PC-9 (cell line): ENCODE measurements around the gene CD19. TPM values are rescaled to one million over a fixed set of nuclear protein-coding genes. Genes with fewer than 3 reads are reported as not detected.

ENCODE experiments used
- BruUV-seq: library from RNA; stranded (reverse); fragments of 400-500 nt; replicated peaks from 2 replicates; lab custom pipeline; 2021; lab: Mats Ljungman, UMichigan
- CTCF ChIA-PET: fragments of 300-600 bp; sonication (Branson Sonifier 250); formaldehyde crosslinking; loops from one replicate; lab custom pipeline; 2022; ENCODE audit warnings: antibody characterized with exemption; lab: Charles Lee
- POLR2A ChIA-PET: fragments of 300-600 bp; sonication (Branson Sonifier 250); formaldehyde crosslinking; loops from one replicate; lab custom pipeline; 2022; ENCODE audit warnings: antibody characterized with exemption; ENCODE audit not compliant: unreplicated experiment; lab: Charles Lee
- DNase-seq, 2 experiments: peaks; one replicate each; pipeline versions ENCODE4 v3.0.0 to v3.0.0-alpha.2; 2015 to 2022; ENCODE audit warnings: mixed read lengths in 1 of 2
- H2AFZ ChIP-seq: fragments of 200-600 bp; sonication (generic); 2 replicates; pipeline ENCODE4 v1.8.1; 2017; ENCODE audit warnings: antibody characterized with exemption
- H3F3A ChIP-seq: fragments of 200-600 bp; sonication (generic); 2 replicates; pipeline ENCODE4 v1.8.1; 2017; ENCODE audit warnings: antibody characterized with exemption, mild to moderate bottlenecking, low read depth; ENCODE audit not compliant: insufficient read depth
- H3K27ac ChIP-seq: fragments of 200-600 bp; sonication (generic); 2 replicates; pipeline ENCODE4 v1.6.1; 2016; ENCODE audit warnings: mixed run types
- H3K27me3 ChIP-seq: fragments of 200-600 bp; sonication (generic); 2 replicates; pipeline ENCODE4 v1.6.1; 2016; ENCODE audit warnings: low read depth, mixed run types; ENCODE audit not compliant: insufficient read depth
- H3K36me3 ChIP-seq: fragments of 200-600 bp; sonication (generic); 2 replicates; pipeline ENCODE4 v1.6.1; 2016; ENCODE audit warnings: low read depth, mixed run types
- H3K4me1 ChIP-seq: fragments of 200-600 bp; sonication (generic); replicated peaks from 2 replicates; pipeline ENCODE4 v1.6.1; 2016; ENCODE audit warnings: mixed run types; ENCODE audit not compliant: insufficient read depth
- H3K4me2 ChIP-seq: fragments of 200-600 bp; sonication (generic); 2 replicates; pipeline ENCODE4 v1.6.1; 2017; ENCODE audit warnings: mixed run types
- H3K4me3 ChIP-seq: fragments of 200-600 bp; sonication (generic); 2 replicates; pipeline ENCODE4 v1.6.1; 2016; ENCODE audit warnings: mixed run types
- H3K79me2 ChIP-seq: fragments of 200-600 bp; sonication (generic); 2 replicates; pipeline ENCODE4 v1.6.1; 2017; ENCODE audit warnings: low read depth, mixed run types
- H3K9me2 ChIP-seq: fragments of 200-600 bp; sonication (generic); 2 replicates; pipeline ENCODE4 v1.8.1; 2017; ENCODE audit warnings: mild to moderate bottlenecking; ENCODE audit not compliant: insufficient read depth
- H3K9me3 ChIP-seq: fragments of 200-600 bp; sonication (generic); 2 replicates; pipeline ENCODE4 v1.8.1; 2016; ENCODE audit warnings: low read depth; ENCODE audit not compliant: insufficient read depth
- H4K20me1 ChIP-seq: fragments of 200-600 bp; sonication (generic); 2 replicates; pipeline ENCODE4 v1.8.1; 2017; ENCODE audit not compliant: insufficient read depth
- EZH2 ChIP-seq: fragments of 200-600 bp; sonication (generic); IDR thresholded peaks from 2 replicates; pipeline ENCODE4 v1.8.0; 2017; ENCODE audit warnings: antibody characterized with exemption, low read depth
- intact Hi-C: fragments of 100-400 bp; cut with micrococcal nuclease; formaldehyde crosslinking; loops from one replicate; pipeline ENCODE4 v1.10.0; 2022; ENCODE audit not compliant: unreplicated experiment
- total RNA-seq: library from RNA; stranded (reverse); gene quantifications from 2 replicates; pipeline ENCODE4 v1.2.3, GENCODE V29; 2021
- TF ChIP-seq, protein P1 (sequence below): fragments of 200-600 bp; sonication (generic); conservative IDR thresholded peaks from 2 replicates; pipeline ENCODE4 v1.6.1; 2017; ENCODE audit warnings: mixed run types, antibody characterized with exemption, mild to moderate bottlenecking, moderate library complexity

Gene CD19
- total RNA-seq, 1 experiment from 2014 or later, result not detected

DNA sequence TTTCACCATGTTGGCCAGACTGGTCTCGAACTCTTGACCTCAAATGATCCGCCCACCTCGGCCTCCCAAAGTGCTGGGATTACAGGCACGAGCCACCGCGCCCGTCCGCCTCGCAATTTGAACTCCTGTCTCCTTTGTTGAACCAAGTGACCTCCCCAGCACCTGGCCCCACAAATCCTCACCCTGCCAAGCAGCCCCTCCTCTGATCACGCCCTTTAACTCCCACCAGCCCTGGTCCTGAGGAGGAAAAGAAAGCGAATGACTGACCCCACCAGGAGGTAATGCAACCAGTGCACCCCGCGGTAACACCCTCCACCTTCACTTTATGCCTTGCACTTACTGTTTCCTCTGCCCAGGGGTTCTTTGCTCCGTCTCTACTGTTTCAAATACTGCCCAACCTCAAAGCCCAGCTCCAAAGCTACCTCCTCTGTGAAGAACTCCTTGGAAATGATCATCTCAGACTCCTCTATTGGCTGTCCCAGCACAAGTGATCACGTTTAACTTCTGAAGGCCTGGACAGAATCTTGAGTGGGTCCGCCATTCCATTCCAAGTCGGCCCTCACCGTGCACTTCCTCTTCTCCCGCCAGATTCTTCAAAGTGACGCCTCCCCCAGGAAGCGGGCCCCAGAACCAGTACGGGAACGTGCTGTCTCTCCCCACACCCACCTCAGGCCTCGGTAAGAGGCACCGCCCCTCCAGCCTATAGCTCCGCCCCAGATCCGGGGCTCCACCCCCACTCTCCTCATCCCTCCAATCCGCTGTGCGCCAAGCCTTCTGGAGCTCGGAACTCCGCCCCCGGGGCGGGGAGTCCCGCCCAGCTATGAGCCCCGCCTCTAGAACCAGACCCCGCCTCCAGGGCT, 4.4 kb downstream of the CD19 start:
- H3K36me3 ChIP-seq, result no peaks in the 10 kb centered on the region
- H3K4me2 ChIP-seq, result peak overlapping the region; percentile 56
- no peaks in the 10 kb centered on the region for H3K4me1 ChIP-seq
- H3K9me3 ChIP-seq, result no peaks in the 10 kb centered on the region
- no peaks in the 10 kb centered on the region for H4K20me1 ChIP-seq
- intact Hi-C loops, result loop anchor here (1.0 kb wide), 1 partner anchor 11 kb away; the partner anchor contains the start of gene RABEP2
- no peaks in the 10 kb centered on the region for H3K9me2 ChIP-seq
- no peaks in the 10 kb centered on the region for H3K27me3 ChIP-seq
- peak overlapping the region; percentile 30; the same call in 1 of the 2 replicates for H3K4me3 ChIP-seq
- TSS peak; percentile 57 for BruUV-seq
- ChIA-PET POLR2A (interaction anchor here (0.5 to 1.0 kb wide), 6 partner anchors 12 to 90 kb away, joined by 3 to 9 read pairs (median 4); partner anchors contain the start of genes NFATC2IP and TUFM), CTCF (interaction anchor here (0.5 to 1.1 kb wide), 3 partner anchors 9 to 80 kb away, joined by 4 to 8 read pairs (median 8); no protein-coding TSS in a partner anchor)
- DNase-seq, result peak; percentile 72 to 96
- H3K79me2 ChIP-seq, result no peaks in the 10 kb centered on the region
- peaks cover 12% of the 10 kb centered on the region; the same call in 1 of the 2 replicates for H3F3A ChIP-seq
- no peak overlapping the region for H3K27ac ChIP-seq
- TF ChIP-seq EZH2, result no peak
- peak overlapping the region; percentile 41 for H2AFZ ChIP-seq

DNA sequence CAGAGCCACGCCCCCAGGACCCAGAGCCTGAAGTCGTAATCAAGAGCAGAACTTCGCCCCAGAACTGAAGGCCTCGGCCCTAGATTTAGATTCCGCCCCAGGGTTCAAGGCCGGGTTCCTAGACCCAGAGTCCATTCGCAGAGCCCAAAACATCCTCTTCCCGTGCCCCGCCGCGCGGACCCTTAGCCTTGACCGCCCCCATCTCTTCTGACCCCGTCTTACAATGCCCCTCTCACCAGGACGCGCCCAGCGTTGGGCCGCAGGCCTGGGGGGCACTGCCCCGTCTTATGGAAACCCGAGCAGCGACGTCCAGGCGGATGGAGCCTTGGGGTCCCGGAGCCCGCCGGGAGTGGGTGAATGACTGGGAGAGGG, 5.0 kb downstream of the CD19 start:
- H3K4me3 ChIP-seq, result no peak overlapping the region
- no peaks in the 10 kb centered on the region for H3K9me2 ChIP-seq
- ChIA-PET CTCF (interaction anchor here (0.9 to 1.1 kb wide), 2 partner anchors 8 to 10 kb away, joined by 4 to 8 read pairs; no protein-coding TSS in a partner anchor), POLR2A (interaction anchor here (0.5 to 1.0 kb wide), 5 partner anchors 12 to 91 kb away, joined by 3 to 9 read pairs (median 4); partner anchors contain the start of gene TUFM)
- H3K79me2 ChIP-seq, result no peaks in the 10 kb centered on the region
- H3K27ac ChIP-seq, result no peak overlapping the region
- no peaks in the 10 kb centered on the region for H3K9me3 ChIP-seq
- no peak overlapping the region; the same call in 1 of the 2 replicates for H3K4me2 ChIP-seq
- no peaks in the 10 kb centered on the region for H3K27me3 ChIP-seq
- intact Hi-C loops, result loop anchor here (1.0 kb wide), 1 partner anchor 11 kb away; the partner anchor contains the start of gene RABEP2
- H3K4me1 ChIP-seq, result no peaks in the 10 kb centered on the region
- no peak for DNase-seq
- TF ChIP-seq EZH2, result no peak
- TF ChIP-seq, protein P1, sequence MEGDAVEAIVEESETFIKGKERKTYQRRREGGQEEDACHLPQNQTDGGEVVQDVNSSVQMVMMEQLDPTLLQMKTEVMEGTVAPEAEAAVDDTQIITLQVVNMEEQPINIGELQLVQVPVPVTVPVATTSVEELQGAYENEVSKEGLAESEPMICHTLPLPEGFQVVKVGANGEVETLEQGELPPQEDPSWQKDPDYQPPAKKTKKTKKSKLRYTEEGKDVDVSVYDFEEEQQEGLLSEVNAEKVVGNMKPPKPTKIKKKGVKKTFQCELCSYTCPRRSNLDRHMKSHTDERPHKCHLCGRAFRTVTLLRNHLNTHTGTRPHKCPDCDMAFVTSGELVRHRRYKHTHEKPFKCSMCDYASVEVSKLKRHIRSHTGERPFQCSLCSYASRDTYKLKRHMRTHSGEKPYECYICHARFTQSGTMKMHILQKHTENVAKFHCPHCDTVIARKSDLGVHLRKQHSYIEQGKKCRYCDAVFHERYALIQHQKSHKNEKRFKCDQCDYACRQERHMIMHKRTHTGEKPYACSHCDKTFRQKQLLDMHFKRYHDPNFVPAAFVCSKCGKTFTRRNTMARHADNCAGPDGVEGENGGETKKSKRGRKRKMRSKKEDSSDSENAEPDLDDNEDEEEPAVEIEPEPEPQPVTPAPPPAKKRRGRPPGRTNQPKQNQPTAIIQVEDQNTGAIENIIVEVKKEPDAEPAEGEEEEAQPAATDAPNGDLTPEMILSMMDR, result no peak
- no peak overlapping the region for H2AFZ ChIP-seq
- no peaks in the 10 kb centered on the region for H3K36me3 ChIP-seq
- no TSS peak for BruUV-seq
- H4K20me1 ChIP-seq, result no peaks in the 10 kb centered on the region
- peaks cover 7% of the 10 kb centered on the region; the same call in 1 of the 2 replicates for H3F3A ChIP-seq

DNA sequence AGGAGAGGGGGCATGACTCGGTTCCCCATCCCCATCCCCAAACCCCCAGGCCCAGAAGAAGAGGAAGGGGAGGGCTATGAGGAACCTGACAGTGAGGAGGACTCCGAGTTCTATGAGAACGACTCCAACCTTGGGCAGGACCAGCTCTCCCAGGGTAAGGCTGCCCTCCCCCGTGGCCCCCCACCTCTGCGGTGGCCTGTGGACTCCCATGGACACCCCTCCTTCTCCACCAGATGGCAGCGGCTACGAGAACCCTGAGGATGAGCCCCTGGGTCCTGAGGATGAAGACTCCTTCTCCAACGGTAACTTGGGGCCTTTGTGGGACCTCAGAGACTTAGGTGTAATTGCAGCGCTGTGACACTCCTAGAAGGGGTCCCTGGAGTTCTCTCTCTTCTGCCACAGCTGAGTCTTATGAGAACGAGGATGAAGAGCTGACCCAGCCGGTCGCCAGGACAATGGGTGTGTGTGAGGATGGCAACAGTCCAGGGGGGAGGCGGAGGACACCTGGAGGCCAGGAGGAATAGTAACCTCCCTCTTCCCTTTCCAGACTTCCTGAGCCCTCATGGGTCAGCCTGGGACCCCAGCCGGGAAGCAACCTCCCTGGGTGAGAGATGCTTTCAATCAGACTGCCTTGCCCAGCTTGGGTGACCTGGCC, 5.6 kb downstream of the CD19 start:
- TF ChIP-seq EZH2, result no peak
- TF ChIP-seq, protein P1, result no peak
- POLR2A ChIA-PET, result no interaction called here
- H3K4me3 ChIP-seq, result no peak overlapping the region
- H2AFZ ChIP-seq, result no peak overlapping the region
- intact Hi-C loops, result no loop called here
- peaks cover 7% of the 10 kb centered on the region; the same call in 1 of the 2 replicates for H3F3A ChIP-seq
- H3K79me2 ChIP-seq, result no peaks in the 10 kb centered on the region
- CTCF ChIA-PET, result no interaction called here
- H3K27me3 ChIP-seq, result no peaks in the 10 kb centered on the region
- no peaks in the 10 kb centered on the region for H3K9me3 ChIP-seq
- H3K4me1 ChIP-seq, result no peaks in the 10 kb centered on the region
- no peak overlapping the region for H3K4me2 ChIP-seq
- no peaks in the 10 kb centered on the region for H4K20me1 ChIP-seq
- BruUV-seq, result no TSS peak
- H3K27ac ChIP-seq, result no peak overlapping the region
- H3K36me3 ChIP-seq, result no peaks in the 10 kb centered on the region
- no peaks in the 10 kb centered on the region for H3K9me2 ChIP-seq
- DNase-seq, result no peak
